ENCODE data around the gene TAF11L8.
"Not testable (repeated sequence)": the region's sequence is repeated elsewhere in the genome, so short reads cannot be mapped to it uniquely, and the experiment has no call there.

The TAF11L8 gene

DNA sequence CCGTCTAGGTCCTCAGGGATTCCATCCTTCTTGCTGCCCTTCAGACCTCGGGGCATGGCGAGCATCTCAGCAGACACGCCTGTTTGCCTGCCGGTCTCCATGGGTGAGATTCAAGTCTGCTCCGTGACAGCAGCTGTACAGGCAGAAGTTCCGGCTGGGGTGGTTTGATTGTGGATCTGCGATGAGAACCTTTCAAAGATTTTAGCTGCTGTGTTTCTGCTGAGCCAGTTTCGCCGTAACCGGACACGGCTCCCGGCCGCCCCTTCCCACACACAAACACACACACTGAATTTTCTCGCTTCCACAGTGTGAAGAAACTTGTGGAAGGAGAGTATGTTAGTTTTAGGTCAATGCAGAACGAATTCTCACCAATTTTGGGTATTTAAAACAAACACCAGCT lies at the start of gene TAF11L8:
TAF11L8 (minus strand) TSS at position 101 of the 400 bp plus-strand sequence.
- in situ Hi-C loops (cut with MboI; ENCODE audit: low pct_unique_long_range_greater_than_20kb, low sequenced_read_pairs); DNase-seq: not testable (repeated sequence)

DNA sequence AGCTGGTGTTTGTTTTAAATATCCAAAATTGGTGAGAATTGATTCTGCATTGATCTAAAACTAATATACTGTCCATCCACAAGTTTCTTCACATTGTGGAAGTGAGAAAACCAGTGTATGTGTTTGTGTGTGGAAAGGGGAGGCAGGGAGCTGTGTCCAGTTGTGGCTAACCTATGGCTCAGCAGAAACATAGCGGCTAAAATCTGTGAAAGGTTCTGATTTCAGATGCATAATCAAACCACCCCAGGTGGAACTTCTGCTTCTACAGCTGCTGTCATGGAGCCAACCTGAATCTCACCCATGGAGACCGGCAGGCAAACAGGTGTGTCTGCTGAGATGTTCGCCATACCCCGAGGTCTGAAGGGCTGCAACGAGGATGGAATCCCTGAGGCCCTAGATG lies 43.4 kb upstream of the TAF11L8 start, which contains the start of gene TAF11L14:
TAF11L14 (plus strand) TSS at position 301 of the 400 bp plus-strand sequence.
- in situ Hi-C loops (cut with MboI; ENCODE audit: low pct_unique_long_range_greater_than_20kb, low sequenced_read_pairs): no loop called here
- no peak for DNase-seq

DNA sequence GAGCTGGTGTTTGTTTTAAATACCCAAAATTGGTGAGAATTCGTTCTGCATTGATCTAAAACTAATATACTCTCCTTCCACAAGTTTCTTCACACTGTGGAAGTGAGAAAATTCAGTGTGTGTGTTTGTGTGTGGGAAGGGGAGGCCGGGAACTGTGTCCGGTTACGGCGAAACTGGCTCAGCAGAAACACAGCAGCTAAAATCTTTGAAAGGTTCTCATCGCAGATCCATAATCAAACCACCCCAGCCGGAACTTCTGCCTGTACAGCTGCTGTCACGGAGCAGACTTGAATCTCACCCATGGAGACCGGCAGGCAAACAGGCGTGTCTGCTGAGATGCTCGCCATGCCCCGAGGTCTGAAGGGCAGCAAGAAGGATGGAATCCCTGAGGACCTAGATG lies 41.0 kb upstream of the TAF11L8 start, which contains the start of gene TAF11L13:
TAF11L13 (plus strand) TSS at position 301 of the 400 bp plus-strand sequence.
- DNase-seq; in situ Hi-C loops (cut with MboI; ENCODE audit: low pct_unique_long_range_greater_than_20kb, low sequenced_read_pairs): not testable (repeated sequence)

DNA sequence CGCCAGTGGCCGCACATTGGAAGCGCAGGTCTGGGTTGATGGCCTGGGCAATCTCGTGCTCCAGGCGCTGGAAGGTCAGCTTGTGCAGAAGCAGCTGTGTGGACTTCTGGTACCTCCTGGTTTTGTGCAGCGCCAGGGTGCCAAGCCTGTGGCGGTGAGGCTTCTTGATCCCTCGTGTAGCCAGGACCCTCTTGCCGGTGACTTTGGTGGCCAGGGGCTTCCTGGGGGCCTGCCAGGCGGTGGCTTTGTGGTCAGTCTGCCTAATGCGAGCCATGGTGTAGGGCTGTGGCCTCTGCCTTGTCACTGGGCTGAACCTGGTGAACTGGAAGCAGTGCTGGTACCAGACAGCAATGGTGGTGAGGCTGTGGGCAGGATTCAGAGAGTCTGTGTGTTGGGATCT lies 34.9 kb upstream of the TAF11L8 start:
- DNase-seq: no peak
- in situ Hi-C loops (cut with MboI; ENCODE audit: low pct_unique_long_range_greater_than_20kb, low sequenced_read_pairs): no loop called here

DNA sequence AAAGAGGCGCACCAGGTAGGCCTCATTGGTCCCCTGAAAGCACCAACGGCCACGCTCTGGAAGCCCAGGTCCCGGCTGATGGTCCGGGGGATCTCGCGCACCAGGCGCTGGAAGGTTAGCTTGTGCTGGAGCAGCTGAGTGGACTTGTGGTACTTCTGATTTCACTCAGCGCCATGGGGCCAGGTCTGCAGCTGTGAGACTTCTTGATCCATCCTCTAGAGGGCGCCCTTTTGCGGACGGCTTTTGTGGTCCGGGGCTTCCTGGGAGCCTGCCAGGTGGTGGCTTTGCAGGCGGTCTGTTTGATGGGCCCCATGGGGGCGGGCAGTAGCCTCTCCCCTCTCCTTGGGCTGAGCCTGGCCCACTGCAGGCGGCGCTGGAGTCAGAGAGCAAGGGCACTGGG lies 29.9 kb upstream of the TAF11L8 start:
- in situ Hi-C loops (cut with MboI; ENCODE audit: low pct_unique_long_range_greater_than_20kb, low sequenced_read_pairs): no loop called here
- DNase-seq: no peak

DNA sequence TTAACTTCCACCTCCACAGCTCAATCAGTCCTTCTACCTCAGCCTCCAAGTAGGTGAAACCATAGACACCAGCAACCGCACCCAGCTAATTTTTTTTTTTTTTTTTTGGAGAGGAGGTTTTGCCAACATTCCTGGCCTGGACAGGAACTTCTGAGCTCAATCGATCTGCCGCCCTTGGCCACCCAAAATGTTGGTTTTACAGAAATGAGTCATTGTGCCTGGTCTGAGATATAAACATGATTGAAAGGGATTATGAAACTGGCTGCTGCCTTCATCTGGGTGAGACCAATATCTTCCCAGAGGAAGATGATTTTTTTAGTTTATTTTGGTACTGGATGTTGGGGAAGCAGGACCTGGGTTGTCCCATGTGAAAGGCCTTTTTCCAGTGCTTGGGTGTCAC lies 28.6 kb upstream of the TAF11L8 start:
- in situ Hi-C loops (cut with MboI; ENCODE audit: low pct_unique_long_range_greater_than_20kb, low sequenced_read_pairs): no loop called here
- DNase-seq: no peak

DNA sequence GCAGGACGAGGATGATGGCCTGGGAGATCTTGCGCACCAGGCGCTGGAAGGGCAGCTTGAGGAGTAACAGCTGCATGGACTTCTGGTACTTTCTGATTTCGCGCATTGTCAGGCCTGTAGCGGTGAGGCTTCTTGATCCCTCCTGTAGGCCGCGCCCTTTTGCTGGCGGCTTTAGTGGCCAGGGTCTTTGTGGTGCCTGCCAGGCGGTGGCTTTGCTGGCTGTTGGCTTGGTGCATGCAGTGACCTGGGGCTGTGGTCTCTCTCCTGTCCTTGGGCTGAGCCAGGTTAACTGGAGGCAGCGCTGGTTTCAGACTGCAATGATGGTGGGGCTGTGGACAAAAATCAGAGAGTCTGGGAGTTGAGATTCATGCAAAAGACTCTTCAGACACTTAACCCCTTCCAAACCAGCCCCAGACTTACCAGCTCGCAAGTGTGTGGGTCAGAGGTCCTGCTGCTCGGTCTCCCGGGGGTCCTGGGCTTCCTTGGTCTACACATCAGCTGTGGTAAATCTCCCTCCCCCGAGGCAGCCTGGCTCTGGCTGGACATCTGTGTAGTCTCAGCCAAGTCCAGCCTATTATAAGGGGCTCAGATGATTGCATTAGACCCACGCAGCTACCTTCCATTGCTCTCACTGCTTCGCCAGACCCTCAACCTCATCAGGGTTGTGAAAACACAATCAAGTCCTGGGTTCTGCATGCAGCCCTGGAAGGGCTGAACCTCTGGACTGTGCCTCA lies 24.3 kb upstream of the TAF11L8 start:
- in situ Hi-C loops (cut with MboI; ENCODE audit: low pct_unique_long_range_greater_than_20kb, low sequenced_read_pairs): no loop called here

DNA sequence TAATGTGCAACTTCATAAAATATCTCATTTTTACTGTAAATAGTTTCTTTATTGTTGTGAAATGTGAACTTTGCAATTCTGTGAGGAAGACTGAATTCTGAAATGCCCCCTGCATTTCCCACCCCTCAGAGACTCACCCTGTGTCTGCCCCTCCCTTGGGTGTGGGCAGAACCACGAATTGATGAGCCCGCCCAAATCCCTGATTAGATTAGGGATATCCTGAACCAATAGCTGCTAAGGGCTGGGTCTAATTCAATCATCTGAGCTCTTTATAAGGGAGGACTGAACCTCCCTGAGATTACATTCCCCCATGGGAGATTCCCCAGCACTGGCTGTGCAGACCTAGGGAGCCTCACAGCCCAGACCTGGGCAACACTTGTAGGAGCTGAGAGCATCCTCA lies 19.3 kb upstream of the TAF11L8 start, which contains the start of gene TAF11L12:
TAF11L12 (plus strand) TSS at position 301 of the 400 bp plus-strand sequence.
- in situ Hi-C loops (cut with MboI; ENCODE audit: low pct_unique_long_range_greater_than_20kb, low sequenced_read_pairs); DNase-seq: not testable (repeated sequence)

More for the DNA sequence above, 24.3 kb upstream of the TAF11L8 start:
- no peak for DNase-seq

DNA sequence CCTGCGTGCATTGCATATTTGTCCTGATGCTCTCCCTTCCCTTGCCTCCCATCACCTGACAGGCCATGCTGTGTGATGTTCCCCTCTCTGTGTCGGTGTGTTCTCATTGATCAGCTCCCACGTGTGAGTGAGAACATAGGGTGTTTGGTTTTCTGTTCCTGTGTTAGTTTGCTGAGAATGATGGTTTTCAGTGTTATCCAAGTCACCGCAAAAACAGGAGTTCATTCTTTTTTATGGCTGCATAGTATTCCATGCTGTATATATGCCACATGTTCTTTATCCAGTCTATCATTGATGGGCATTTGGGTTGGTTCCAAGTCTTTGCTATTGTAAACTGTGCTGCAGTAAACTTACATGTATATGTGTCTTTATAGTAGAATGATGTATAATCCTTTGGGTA lies 16.7 kb upstream of the TAF11L8 start:
- in situ Hi-C loops (cut with MboI; ENCODE audit: low pct_unique_long_range_greater_than_20kb, low sequenced_read_pairs); DNase-seq: not testable (repeated sequence)

DNA sequence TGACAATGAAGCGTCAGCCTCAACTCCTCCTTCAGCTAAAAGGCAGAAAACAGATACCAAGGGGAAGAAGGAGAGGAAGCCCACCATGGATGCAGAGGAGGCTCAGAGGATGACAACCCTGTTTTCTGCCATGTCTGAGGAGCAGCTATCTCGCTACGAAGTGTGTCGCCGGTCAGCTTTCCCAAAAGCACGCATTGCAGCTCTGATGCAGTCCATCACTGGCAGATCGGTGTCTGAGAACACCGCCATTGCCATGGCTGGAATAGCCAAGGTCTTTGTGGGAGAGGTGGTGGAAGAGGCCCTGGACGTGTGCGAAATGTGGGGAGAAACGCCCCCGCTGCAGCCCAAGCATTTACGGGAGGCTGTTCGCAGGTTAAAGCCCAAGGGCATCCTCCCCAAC lies 14.2 kb upstream of the TAF11L8 start:
- in situ Hi-C loops (cut with MboI; ENCODE audit: low pct_unique_long_range_greater_than_20kb, low sequenced_read_pairs): no loop called here

DNA sequence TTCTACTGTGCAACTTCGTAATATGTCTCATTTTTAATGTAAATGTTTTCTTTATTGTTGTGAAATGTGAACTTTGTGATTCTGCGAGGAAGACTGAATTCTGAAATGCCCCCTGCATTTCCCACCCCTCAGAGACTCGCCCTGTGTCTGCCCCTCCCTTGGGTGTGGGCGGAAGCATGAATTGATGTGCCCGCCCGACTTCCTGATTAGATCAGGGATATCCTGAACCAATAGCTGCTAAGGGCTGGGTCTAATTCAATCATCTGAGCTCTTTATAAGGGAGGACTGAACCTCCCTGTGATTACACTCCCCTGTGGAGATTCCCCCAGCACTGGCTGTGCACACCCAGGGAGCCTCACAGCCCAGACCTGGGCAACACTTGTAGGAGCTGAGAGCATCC lies 13.1 kb upstream of the TAF11L8 start, which contains the start of gene TAF11L11:
TAF11L11 (plus strand) TSS at position 304 of the 400 bp plus-strand sequence.
- in situ Hi-C loops (cut with MboI; ENCODE audit: low pct_unique_long_range_greater_than_20kb, low sequenced_read_pairs); DNase-seq: not testable (repeated sequence)

More for the DNA sequence above, 14.2 kb upstream of the TAF11L8 start:
- no peak for DNase-seq

DNA sequence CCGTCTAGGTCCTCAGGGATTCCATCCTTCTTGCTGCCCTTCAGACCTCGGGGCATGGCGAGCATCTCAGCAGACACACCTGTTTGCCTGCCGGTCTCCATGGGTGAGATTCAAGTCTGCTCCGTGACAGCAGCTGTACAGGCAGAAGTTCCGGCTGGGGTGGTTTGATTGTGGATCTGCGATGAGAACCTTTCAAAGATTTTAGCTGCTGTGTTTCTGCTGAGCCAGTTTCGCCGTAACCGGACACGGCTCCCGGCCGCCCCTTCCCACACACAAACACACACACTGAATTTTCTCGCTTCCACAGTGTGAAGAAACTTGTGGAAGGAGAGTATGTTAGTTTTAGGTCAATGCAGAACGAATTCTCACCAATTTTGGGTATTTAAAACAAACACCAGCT lies 7.0 kb upstream of the TAF11L8 start, which contains the start of gene TAF11L10:
TAF11L10 (minus strand) TSS at position 101 of the 400 bp plus-strand sequence.
- in situ Hi-C loops (cut with MboI; ENCODE audit: low pct_unique_long_range_greater_than_20kb, low sequenced_read_pairs); DNase-seq: not testable (repeated sequence)

DNA sequence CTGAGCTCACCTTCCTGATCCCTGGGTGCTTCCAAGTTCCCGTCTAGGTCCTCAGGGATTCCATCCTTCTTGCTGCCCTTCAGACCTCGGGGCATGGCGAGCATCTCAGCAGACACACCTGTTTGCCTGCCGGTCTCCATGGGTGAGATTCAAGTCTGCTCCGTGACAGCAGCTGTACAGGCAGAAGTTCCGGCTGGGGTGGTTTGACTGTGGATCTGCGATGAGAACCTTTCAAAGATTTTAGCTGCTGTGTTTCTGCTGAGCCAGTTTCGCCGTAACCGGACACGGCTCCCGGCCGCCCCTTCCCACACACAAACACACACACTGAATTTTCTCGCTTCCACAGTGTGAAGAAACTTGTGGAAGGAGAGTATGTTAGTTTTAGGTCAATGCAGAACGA lies 3.5 kb upstream of the TAF11L8 start, which contains the start of gene TAF11L9:
TAF11L9 (minus strand) TSS at position 140 of the 400 bp plus-strand sequence.
- in situ Hi-C loops (cut with MboI; ENCODE audit: low pct_unique_long_range_greater_than_20kb, low sequenced_read_pairs); DNase-seq: not testable (repeated sequence)

DNA sequence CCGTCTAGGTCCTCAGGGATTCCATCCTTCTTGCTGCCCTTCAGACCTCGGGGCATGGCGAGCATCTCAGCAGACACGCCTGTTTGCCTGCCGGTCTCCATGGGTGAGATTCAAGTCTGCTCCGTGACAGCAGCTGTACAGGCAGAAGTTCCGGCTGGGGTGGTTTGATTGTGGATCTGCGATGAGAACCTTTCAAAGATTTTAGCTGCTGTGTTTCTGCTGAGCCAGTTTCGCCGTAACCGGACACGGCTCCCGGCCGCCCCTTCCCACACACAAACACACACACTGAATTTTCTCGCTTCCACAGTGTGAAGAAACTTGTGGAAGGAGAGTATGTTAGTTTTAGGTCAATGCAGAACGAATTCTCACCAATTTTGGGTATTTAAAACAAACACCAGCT lies 5.1 kb downstream of the TAF11L8 start, which contains the start of gene TAF11L7:
TAF11L7 (minus strand) TSS at position 101 of the 400 bp plus-strand sequence.
- DNase-seq; in situ Hi-C loops (cut with MboI; ENCODE audit: low pct_unique_long_range_greater_than_20kb, low sequenced_read_pairs): not testable (repeated sequence)
